NK-92 (cell line): ENCODE results near the gene CASK.
"Not testable (repeated sequence)": the region's sequence is repeated elsewhere in the genome, so short reads cannot be mapped to it uniquely, and the experiment has no call there.

Experiments
- DNase-seq: peaks from one replicate; lab custom pipeline; 2025; ENCODE audit not compliant: unreplicated experiment; lab: John Stamatoyannopoulos, UW

The CASK gene

DNA sequence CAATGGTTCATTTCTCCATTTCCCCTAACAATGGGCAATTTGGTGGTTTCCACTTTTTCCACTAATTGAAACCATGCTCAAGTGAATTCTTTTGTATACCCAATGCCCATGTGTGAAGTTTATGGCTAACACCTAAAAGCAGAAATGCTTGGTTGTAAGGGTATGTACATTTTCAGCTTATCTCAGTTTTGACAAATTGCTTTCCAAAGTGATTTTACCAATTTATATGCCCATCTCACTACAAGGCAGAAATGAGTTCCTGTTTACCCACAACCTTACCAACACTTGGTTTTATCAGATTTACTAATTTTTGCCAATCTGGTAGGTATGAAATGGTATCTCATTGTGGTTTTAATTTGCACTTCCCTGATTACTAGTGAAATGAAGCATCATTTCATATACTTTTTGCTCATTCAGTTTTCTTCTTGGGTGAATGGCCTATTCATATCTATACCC is 219.8 kb downstream of the CASK start:
- no peak for DNase-seq

DNA sequence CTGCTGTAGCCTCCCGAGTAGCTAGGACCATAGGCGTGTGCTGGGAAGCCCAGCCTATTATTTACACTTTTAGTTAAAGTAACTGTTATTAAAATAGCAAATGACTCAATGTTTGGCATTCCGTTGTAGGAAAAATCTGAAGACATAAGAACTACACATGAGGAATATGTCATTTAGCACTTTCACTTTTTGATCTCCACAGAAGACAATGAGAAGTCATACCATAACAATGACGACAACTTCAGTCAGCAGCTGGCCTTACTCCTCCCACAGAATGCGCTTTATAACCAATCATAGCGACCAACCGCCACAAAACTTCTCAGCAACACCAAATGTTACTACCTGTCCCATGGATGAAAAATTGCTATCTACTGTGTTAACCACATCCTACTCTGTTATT is 227.9 kb downstream of the CASK start:
- DNase-seq, result no peak

GRCh38 chrX:41693024-41693423 is 230.3 kb downstream of the CASK start:
- DNase-seq, result no peak

DNA sequence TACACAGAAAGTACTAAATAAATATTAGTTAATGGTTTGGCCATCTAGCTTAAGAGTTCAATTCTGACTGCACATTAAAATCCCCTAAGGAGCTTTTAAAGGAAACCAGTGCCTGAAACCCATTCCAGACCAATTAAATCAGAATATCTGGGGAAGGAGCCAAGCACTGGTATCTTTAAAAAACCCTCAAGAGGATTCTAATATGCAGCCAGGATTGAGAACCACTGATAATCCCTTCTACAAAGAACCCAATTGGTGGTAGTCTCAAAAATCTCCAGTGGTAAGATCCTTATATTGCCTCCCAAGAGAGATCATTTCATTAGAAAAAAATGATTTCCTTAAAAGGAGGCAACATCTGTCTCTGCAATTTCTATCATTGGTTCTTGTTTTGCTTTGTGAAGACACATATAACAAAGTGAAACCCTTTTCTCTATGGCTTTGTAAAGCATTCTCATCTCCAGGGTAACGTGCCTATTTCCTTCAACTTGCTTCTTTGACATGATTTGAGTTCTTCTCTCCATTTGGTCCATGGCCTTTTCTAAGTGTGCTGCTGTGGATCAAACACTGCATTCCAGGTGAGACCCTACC is 231.1 kb downstream of the CASK start:
- no peak for DNase-seq

GRCh38 chrX:41689711-41690110 is 233.6 kb downstream of the CASK start:
- no peak for DNase-seq

GRCh38 chrX:41688835-41689234 is 234.5 kb downstream of the CASK start, which contains the start of gene GPR34:
TSS of gene GPR34 (plus strand) at chrX:41688973. CDS start at chrX:41695634, 6,661 bp downstream.
- DNase-seq, result no peak

GRCh38 chrX:41688156-41688555 is 235.2 kb downstream of the CASK start:
- DNase-seq, result no peak

- no peak for DNase-seq
These were observed 236.6 kb downstream of the CASK start for GRCh38 chrX:41686788-41687187.

- DNase-seq, result no peak
These were observed 238.4 kb downstream of the CASK start for GRCh38 chrX:41684940-41685339.

GRCh38 chrX:41684138-41684537 is 239.2 kb downstream of the CASK start:
- no peak for DNase-seq

DNA sequence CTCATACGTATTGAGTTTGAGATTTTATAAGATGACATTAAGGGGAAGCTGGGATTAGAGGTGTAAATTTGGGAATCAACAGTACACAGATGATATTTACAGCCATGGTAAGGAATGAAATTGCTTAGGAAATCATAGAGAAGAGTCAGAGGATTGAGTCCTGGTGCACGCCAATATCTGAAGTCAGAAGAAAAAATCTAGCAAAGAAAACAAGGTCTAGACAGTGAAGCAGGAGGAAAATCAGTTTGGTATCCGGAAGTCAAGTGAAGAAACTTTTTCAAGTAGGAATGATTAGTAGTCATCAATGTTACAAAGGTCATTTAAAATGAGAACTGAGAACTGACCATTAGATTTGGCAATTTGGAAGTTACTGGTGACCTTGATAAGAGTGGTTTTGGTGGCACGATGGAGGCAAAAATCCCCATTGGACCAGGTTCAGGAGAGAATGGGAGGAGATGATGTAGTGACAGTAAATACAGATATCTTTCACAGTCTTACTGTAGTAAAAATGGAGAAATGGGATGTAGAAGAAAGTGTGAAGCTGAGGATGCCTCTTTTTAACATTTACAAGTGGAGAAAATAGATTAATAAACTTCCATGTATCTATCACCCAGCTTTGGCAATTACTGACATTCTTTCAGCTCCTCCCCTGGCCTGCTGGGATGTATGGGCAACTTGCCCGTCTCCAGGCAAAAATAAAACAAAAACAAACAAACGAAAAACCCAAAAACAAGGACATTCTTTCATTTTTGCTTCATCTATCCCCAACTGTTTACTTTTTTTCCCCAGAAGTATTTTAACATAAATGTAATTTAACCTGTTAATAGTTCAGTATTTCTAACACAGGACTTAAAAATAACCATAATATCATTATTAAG is 245.9 kb downstream of the CASK start:
- no peak for DNase-seq

DNA sequence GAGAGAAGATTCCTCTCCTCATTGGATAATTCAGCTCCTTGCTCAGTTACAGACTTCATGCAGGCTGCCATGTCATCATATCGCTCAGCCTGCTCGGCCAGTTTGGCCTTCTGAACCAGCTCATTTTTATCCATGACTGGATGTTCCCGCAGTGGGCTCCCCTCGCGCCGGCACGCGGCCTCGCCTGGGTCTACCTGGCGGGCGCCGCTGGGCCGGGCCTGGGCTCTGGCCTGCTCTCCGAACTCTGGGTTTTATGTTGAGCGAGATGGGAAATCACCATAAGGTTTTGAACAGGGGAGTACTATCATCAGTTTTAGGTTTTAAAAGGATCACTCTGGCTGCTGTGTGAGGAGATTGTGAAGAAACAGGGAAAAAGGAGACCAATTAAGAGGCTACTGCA is 247.0 kb downstream of the CASK start:
- DNase-seq, result not testable (repeated sequence)

DNA sequence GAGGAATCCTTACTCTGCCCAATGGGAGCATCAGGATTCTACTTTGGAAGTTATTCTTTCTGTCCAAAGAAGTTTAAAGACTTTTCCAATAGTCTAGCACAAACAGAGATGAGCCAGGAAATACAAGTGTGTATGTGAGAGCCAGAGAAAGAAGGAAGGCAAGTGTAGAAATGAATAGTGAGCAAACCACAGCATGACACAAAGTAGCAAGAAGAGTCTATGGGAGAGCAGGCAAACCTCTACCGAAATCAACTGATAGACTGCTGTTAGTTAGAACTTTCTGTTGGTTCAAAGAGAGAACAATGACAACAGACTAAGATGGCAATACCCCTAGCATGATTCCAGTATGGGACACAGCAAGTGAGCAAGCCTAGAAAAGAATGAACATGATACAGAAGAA is 250.7 kb downstream of the CASK start:
- no peak for DNase-seq

DNA sequence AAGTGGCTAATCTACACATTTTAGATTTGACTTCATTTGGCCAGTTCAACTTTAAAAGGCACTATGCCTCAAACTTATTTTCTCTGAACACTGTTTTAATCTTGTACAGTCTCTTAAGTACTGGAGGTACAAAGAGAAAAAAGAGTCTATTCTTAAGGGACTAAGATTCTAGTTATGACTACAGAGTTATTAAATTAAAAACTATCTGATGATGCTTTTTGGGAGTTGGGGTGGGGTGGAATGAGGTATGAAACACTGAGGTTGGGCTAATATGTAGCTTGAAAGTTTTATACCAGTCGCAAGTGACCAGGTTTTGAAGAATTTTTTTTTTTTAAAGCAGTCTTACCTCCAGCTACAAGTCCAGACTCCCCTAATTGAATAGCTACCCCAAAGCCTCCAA is 252.3 kb downstream of the CASK start:
- no peak for DNase-seq

- no peak for DNase-seq
These were observed 253.2 kb downstream of the CASK start for GRCh38 chrX:41670112-41670511.

GRCh38 chrX:41667631-41668030 is 255.7 kb downstream of the CASK start:
- no peak for DNase-seq

- DNase-seq, result no peak
These were observed 257.1 kb downstream of the CASK start for GRCh38 chrX:41666251-41666650.

DNA sequence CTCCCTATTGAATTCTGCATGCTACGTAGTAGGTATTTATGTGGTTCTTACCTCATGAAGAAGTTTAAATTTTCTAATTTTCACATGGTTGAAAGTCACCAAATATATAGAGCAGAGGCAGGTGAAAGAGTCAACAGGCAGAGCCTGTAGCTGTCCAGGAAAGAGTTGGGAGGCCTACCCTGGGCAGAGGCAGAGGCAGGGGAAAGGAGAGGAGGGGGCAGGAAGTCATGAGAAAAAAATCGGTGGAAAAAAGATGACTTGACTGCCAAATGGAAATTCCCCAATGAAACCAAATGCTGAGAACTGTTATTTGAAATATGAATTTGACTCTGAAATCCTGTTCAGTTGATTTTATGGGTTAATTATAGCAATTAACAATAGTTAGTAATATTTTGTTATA is 257.7 kb downstream of the CASK start:
- DNase-seq, result no peak

DNA sequence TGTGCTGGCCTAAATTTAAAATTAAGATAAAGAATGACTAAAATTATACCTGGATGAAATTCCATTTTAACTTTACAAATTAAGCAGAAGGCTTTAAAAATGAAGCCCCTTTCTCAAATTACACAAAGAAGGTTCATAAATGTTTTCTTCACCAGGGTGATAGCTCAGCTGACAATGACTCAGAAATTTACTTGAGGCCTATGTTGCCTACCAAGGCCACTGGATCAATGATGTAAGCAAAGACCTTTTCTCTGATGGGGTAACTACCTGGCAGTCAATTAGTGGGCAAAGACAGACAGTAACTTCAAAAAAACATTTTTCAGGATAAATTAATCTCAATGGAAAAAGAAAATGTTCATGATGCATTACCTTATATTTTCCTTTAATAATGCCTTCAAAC is 258.4 kb downstream of the CASK start:
- DNase-seq, result no peak

GRCh38 chrX:41664375-41664901 is 258.9 kb downstream of the CASK start:
- no peak for DNase-seq

DNA sequence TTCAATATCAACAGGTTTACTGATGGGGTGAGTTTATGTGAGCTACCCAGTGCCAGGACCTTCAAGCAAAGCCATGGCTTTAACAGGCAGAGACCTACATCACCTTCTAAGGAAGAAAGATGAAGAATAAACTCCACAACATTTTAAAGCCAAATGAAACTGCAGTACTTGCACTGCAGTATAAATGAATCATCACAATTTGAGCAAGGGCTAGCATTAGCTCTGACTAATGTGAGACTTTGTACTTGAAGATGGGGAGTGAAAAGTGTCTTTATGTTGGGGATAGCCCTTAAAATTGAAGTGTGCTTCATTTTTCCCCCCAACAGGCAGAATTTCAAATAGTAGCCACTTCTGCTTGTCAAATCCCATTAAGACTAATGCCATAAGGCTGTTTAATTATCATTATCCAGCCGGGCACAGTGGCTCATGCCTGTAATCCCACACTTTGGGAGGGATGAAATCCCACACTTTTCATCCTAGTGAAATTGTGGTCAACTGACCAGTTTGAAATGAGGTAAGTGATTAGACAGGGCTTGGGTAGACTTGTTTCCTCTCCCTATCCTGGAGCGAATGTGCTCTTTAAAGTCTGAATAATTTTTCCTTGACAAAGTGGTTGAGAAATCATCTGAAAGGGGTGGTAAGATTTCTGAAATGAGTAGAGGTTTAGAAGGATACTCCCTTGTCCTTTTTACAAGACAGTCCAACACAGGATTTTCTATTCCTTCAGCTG is 261.8 kb downstream of the CASK start:
- DNase-seq, result no peak

- no peak for DNase-seq
These were observed 267.7 kb downstream of the CASK start for GRCh38 chrX:41655631-41656030.
